K562 (cell line): Measurements from ENCODE around the gene RRAS. TPM values are rescaled to one million over a fixed set of nuclear protein-coding genes. Genes with fewer than 3 reads are reported as not detected.

Experiments used
- CHD4 ChIP-seq: fragments of 200-600 bp; sonication (generic); IDR thresholded peaks from 3 replicates; pipeline ENCODE4 v1.6.1; 2012; ENCODE audit warnings: low read depth, mild to moderate bottlenecking, mixed read lengths, low read length, inconsistent platforms; ENCODE audit not compliant: insufficient read depth, insufficient replicate concordance, poor library complexity, severe bottlenecking
- COPS2 ChIP-seq: fragments of 450-650 bp; conservative IDR thresholded peaks from 2 replicates; pipeline ENCODE4 v1.6.1; 2016; ENCODE audit warnings: mild to moderate bottlenecking, moderate library complexity
- CUX1 ChIP-seq: fragments of 200-800 bp; sonication (Bioruptor generic); IDR thresholded peaks from 2 replicates; pipeline ENCODE4 v1.6.1; 2016; ENCODE audit warnings: missing genetic modification characterization, missing compliant biosample characterization
- ETS1 ChIP-seq: conservative IDR thresholded peaks from 2 replicates; pipeline ENCODE4 v1.6.1; 2011; ENCODE audit warnings: low read depth, mild to moderate bottlenecking, low read length; ENCODE audit not compliant: control insufficient read depth
- POU5F1 ChIP-seq: fragments of 150-350 bp; IDR thresholded peaks from 2 replicates; pipeline ENCODE4 v1.6.1; 2014; ENCODE audit warnings: borderline replicate concordance, low read length, low read depth, mild to moderate bottlenecking; ENCODE audit not compliant: partially characterized antibody
- ZBTB40 ChIP-seq, 2 experiments: fragments of 450-650 bp in 1 of 2; sonication (generic) in 1 of 2; formaldehyde crosslinking in 1 of 2; IDR thresholded peaks; 2 replicates each; pipeline versions ENCODE4 v1.7.1 to v1.9.0; 2016 to 2022; ENCODE audit warnings: inconsistent platforms in 1 of 2, mild to moderate bottlenecking in 1 of 2, missing genetic modification reagents in 1 of 2
- ZBTB7A ChIP-seq: IDR thresholded peaks from 2 replicates; pipeline ENCODE4 v1.6.1; 2011; ENCODE audit warnings: low read depth, mild to moderate bottlenecking, low read length, moderate library complexity, borderline replicate concordance; ENCODE audit not compliant: control insufficient read depth
- ZNF121 ChIP-seq: sonication (generic); formaldehyde crosslinking; conservative IDR thresholded peaks from 2 replicates; pipeline ENCODE4 v1.8.0; 2022; ENCODE audit warnings: missing genetic modification reagents
- ZNF134 ChIP-seq: fragments of 250-450 bp; sonication (Bioruptor Pico); conservative IDR thresholded peaks from 2 replicates; pipeline ENCODE4 v1.4.0; 2020
- polyA plus RNA-seq, 8 experiments: library from polyadenylated mRNA; depleted of rRNA in 4 of 8; stranded (reverse) in 5 of 8; unstranded in 3 of 8; fragments of >200 nt; fragmentation: Nextera tagmentation in 2 of 8; fragmentation: Illumina TruSeq in 1 of 8; extraction: Ambion mirVana in 2 of 8; extraction: Trizol in 1 of 8; gene quantifications; 2 replicates each; pipeline versions ENCODE4 v1.2.1 to v1.2.3, GENCODE V29; 2011 to 2014; ENCODE audit warnings: inconsistent platforms in 1 of 8, missing spikeins in 1 of 8
- total RNA-seq, 7 experiments: library from RNA; depleted of rRNA in 6 of 7; stranded (reverse); fragments of >200 nt in 6 of 7; fragmentation: Illumina TruSeq in 2 of 7; extraction: Trizol in 2 of 7; gene quantifications; 2 replicates each; pipeline versions ENCODE4 v1.2.1 to v1.2.3, GENCODE V29; 2011 to 2021; ENCODE audit warnings: low replicate concordance in 1 of 7

Gene RRAS
- total and polyA plus RNA-seq, 9 of the 15 experiments (the other 6 are each of a cell fraction or from before 2014, with no cell fraction given), result 0.70 to 17.3 (median 8.2) TPM

GRCh38 chr19:49640113-49640898 lies at the start of gene RRAS (continued):
- TF ChIP-seq ZBTB40 (IDR thresholded peaks at IDR 0.05) (peak; percentile 79), ZBTB40 (CRISPR knock-in tag; IDR thresholded peaks at IDR 0.05) (no peak), COPS2 (no peak), ZBTB7A (peak; percentile 89; the same call in 1 of the 2 replicates), CHD4 (no peak), ETS1 (peak; percentile 61; the same call in 1 of the 2 replicates), CUX1 (CRISPR knock-in tag) (no peak), POU5F1 (no peak), ZNF121 (CRISPR knock-in tag) (no peak), ZNF134 (CRISPR knock-in tag) (no peak)
